ENCODE data around the gene TRRAP. TPM values are rescaled to one million over a fixed set of nuclear protein-coding genes. Genes with fewer than 3 reads are reported as not detected.

TRRAP gene
- total RNA-seq, 1 experiment from 2014 or later: 55.8 TPM

DNA sequence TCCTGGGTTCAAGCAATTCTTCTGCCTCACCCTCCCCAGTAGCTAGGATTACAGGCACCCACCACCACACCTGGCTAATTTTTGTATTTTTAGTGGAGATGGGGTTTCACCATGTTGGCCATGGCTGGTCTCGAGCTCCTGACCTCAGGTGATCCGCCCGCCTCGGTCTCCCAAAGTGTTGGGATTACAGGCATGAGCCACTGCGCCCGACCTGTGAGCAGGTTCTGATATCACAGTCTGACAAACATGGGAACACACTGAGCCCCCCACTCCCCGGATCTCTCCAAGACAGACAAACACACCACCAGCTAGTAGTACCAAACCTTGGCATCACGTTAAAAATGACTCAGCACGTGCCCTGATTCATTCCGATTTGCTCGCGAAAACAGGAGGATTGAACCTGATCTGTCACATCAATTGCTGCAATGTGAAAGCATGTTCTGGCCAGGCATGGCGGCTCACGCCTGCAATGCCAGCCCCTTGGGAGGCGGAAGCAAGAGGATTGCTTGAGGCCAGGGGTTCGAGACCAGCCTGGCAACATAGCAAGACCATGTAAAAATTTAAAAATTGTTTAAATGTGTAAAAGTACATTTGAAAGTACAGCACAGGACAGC is 159.1 kb downstream of the TRRAP start:
- H3K4me3 ChIP-seq: no peak overlapping the region
- H2AFZ ChIP-seq: no peak overlapping the region
- H4K20me1 ChIP-seq (ENCODE audit: insufficient read depth): peaks cover 21% of the 10 kb centered on the region
- peaks cover 39% of the 10 kb centered on the region; the same call in 1 of the 2 replicates for H3F3A ChIP-seq (ENCODE audit: insufficient read depth, low read depth)
- POLR2A ChIA-PET (ENCODE audit: unreplicated experiment): interaction anchor here (0.7 kb wide), 1 partner anchor 275 kb away, joined by 3 read pairs; no protein-coding TSS in a partner anchor
- H3K4me1 ChIP-seq (replicated peaks; ENCODE audit: insufficient read depth): no peaks in the 10 kb centered on the region
- no peak for DNase-seq
- TF ChIP-seq EZH2 (IDR thresholded peaks at IDR 0.05; ENCODE audit: low read depth): no peak
- TF ChIP-seq, protein P1, sequence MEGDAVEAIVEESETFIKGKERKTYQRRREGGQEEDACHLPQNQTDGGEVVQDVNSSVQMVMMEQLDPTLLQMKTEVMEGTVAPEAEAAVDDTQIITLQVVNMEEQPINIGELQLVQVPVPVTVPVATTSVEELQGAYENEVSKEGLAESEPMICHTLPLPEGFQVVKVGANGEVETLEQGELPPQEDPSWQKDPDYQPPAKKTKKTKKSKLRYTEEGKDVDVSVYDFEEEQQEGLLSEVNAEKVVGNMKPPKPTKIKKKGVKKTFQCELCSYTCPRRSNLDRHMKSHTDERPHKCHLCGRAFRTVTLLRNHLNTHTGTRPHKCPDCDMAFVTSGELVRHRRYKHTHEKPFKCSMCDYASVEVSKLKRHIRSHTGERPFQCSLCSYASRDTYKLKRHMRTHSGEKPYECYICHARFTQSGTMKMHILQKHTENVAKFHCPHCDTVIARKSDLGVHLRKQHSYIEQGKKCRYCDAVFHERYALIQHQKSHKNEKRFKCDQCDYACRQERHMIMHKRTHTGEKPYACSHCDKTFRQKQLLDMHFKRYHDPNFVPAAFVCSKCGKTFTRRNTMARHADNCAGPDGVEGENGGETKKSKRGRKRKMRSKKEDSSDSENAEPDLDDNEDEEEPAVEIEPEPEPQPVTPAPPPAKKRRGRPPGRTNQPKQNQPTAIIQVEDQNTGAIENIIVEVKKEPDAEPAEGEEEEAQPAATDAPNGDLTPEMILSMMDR (conservative IDR thresholded peaks at IDR 0.05): no peak
- H3K9me3 ChIP-seq (ENCODE audit: insufficient read depth, low read depth): no peaks in the 10 kb centered on the region
- H3K79me2 ChIP-seq (ENCODE audit: low read depth): no peaks in the 10 kb centered on the region
- no TSS peak for BruUV-seq (replicated peaks)
- no peak overlapping the region for H3K27ac ChIP-seq
- CTCF ChIA-PET: no interaction called here
- peaks cover 68% of the 10 kb centered on the region for H3K36me3 ChIP-seq (ENCODE audit: low read depth)
- intact Hi-C loops (cut with micrococcal nuclease; ENCODE audit: unreplicated experiment): no loop called here
- no peaks in the 10 kb centered on the region for H3K9me2 ChIP-seq (ENCODE audit: insufficient read depth)
- no peak overlapping the region for H3K4me2 ChIP-seq
- H3K27me3 ChIP-seq (ENCODE audit: insufficient read depth, low read depth): no peaks in the 10 kb centered on the region

DNA sequence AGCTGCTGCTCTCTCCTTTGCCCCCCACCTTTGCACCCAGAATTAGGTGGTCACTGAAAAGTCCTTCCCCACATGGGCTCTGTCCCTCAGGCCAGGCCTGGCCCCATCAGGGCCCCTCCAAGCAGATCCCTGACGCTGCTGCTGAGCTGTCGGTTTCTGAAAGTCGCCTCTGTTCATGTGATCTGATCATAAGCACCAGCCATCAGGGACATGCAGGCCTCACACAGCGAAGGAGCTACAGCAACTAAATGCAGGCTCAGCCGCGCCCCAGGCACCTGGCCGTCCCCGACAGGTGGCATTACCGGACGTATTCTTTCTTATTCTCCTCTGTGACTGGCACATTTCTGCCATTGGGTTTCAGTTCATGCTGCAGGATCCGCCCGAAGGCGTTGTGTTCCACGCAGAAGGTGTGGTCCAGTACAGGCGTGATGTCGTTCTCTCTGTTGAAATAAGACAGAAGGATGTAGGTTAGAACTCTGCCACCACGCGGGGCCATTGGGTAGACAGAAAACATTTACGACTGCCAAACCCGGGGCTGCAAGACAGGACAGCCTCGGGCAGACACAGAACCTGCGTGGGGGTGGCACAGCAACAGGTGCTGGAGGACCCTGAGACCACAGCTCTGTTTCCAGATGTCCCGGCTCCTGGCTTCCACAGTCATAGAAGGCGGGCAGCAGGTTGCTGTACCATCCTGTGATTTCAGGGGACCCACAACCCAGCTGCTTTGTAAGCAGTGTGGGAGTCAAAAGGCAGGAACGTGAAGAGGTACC is 159.9 kb downstream of the TRRAP start:
- POLR2A ChIA-PET (ENCODE audit: unreplicated experiment): no interaction called here

DNA sequence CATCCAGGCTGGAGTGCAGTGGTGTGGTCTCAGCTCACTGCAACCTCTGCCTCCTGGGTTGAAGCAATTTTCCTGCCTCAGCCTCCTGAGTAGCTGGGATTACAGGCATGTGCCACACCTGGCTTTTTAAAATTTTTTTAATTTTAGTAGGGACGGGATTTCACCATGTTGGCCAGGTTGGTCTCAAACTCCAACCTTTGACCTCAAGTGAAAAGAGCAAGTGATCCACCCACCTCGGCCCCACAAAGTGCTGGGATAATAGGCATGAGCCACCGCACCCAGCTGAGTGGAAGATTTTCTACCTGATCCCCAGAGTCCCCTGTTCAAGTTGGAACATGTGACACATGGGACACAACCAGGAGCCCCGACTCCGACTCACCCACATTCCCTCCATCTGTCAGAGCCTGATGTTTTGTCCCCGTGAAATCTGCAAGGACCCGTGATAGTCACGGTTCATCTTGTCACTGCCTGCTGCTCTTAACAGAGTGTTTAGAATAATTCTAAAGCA is 161.1 kb downstream of the TRRAP start:
- CTCF ChIA-PET: interaction anchor here (0.7 kb wide), 1 partner anchor 245 kb away, joined by 10 read pairs; no protein-coding TSS in a partner anchor
- POLR2A ChIA-PET (ENCODE audit: unreplicated experiment): no interaction called here
- TF ChIP-seq, protein P1 (conservative IDR thresholded peaks at IDR 0.05): no peak
- TF ChIP-seq EZH2 (IDR thresholded peaks at IDR 0.05; ENCODE audit: low read depth): no peak

More for the DNA sequence above, 159.9 kb downstream of the TRRAP start:
- no peak overlapping the region for H2AFZ ChIP-seq
- H3K27ac ChIP-seq: no peak overlapping the region
- H3K27me3 ChIP-seq (ENCODE audit: insufficient read depth, low read depth): no peaks in the 10 kb centered on the region
- no peaks in the 10 kb centered on the region for H3K9me3 ChIP-seq (ENCODE audit: insufficient read depth, low read depth)
- H3K4me2 ChIP-seq: no peak overlapping the region
- H3K79me2 ChIP-seq (ENCODE audit: low read depth): no peaks in the 10 kb centered on the region
- no peaks in the 10 kb centered on the region for H3K4me1 ChIP-seq (replicated peaks; ENCODE audit: insufficient read depth)
- intact Hi-C loops (cut with micrococcal nuclease; ENCODE audit: unreplicated experiment): no loop called here
- H3K36me3 ChIP-seq (ENCODE audit: low read depth): peaks cover 71% of the 10 kb centered on the region
- H3F3A ChIP-seq (ENCODE audit: insufficient read depth, low read depth): peaks cover 41% of the 10 kb centered on the region; the same call in 1 of the 2 replicates
- no peaks in the 10 kb centered on the region for H3K9me2 ChIP-seq (ENCODE audit: insufficient read depth)
- H3K4me3 ChIP-seq: no peak overlapping the region
- no peak for TF ChIP-seq EZH2 (IDR thresholded peaks at IDR 0.05; ENCODE audit: low read depth)
- BruUV-seq (replicated peaks): no TSS peak
- CTCF ChIA-PET: no interaction called here
- H4K20me1 ChIP-seq (ENCODE audit: insufficient read depth): peaks cover 26% of the 10 kb centered on the region
- DNase-seq: no peak

More for the DNA sequence above, 161.1 kb downstream of the TRRAP start:
- Histone ChIP-seq H3K9me2 (ENCODE audit: insufficient read depth) (no peaks in the 10 kb centered on the region), H3K4me2 (no peak overlapping the region), H3K4me1 (replicated peaks; ENCODE audit: insufficient read depth) (no peaks in the 10 kb centered on the region), H3K36me3 (ENCODE audit: low read depth) (peaks cover 76% of the 10 kb centered on the region), H3K27ac (no peak overlapping the region), H3F3A (ENCODE audit: insufficient read depth, low read depth) (peaks cover 50% of the 10 kb centered on the region; the same call in 1 of the 2 replicates), H3K4me3 (no peak overlapping the region), H3K79me2 (ENCODE audit: low read depth) (no peaks in the 10 kb centered on the region), H3K27me3 (ENCODE audit: insufficient read depth, low read depth) (no peaks in the 10 kb centered on the region), H2AFZ (no peak overlapping the region), H4K20me1 (ENCODE audit: insufficient read depth) (peaks cover 26% of the 10 kb centered on the region), H3K9me3 (ENCODE audit: insufficient read depth, low read depth) (no peaks in the 10 kb centered on the region)
- BruUV-seq (replicated peaks): no TSS peak
- no peak for DNase-seq
- intact Hi-C loops (cut with micrococcal nuclease; ENCODE audit: unreplicated experiment): no loop called here
